ENCODE measurements around the gene UBR1.
A peak's percentile ranks its signal among the peaks of the same experiment; 100 is the strongest.
"Not testable (repeated sequence)": the region's sequence is repeated elsewhere in the genome, so short reads cannot be mapped to it uniquely, and the experiment has no call there.

UBR1 gene

DNA sequence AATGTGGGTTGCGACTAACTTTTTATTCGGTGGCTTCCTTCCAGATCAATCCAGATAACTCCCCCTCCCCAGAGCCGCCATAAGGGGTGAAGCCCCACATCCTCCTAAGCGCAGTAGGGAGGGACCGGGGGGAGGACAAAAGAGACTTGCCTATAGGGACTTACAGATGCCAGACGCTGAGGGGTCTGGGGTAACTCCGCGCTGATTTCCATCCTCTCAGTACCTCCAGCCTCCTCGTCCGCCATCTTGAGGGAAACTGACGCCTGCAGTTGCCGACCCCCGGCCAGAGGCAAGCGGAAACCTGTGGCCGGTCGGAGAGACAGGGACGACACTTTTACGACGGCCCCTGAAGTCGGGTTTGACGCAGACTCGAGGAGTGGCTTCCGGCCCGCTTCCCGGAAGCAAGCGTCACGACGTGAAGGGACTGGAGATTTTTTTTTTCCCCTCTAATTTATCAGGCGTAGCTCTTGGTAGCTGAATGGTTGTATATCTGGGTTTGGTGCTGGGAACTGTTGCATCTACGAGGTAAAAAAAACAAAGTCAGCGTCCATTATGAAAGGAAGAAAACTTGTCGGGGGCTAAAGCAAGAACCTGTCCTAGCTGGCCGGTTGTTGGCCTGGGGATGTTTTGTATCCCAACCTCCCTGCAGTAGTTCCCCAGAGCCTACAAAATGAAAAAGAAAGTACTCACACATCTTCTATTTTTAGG, at the start of gene UBR1:
Gene UBR1 (minus strand): TSS at position 261 of the 708 bp plus-strand sequence. CDS start 16 bp downstream, at position 245.
- peak; percentile 69 to 80 for DNase-seq (ENCODE audit: low read depth in 1 of 2, low spot score in 1 of 2)

DNA sequence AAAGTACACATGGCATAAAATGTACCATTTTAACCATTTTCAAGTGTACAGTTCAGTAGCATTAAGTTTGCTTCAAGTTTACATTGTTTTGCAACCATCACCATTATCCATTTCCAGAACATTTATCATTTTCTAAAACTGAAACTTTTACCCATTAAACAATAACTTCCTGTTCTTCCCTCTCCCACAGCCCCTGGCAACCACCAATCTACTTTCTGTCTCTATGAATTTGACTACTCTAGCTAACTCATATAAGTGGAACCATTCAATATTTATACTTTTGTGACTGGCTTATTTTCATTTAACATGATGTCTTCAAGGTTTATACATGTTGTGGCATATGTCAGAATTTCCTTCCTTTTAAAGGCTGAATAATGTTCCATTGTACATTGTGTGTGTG, 47.4 kb upstream of the UBR1 start:
- DNase-seq (ENCODE audit: low read depth in 1 of 2, low spot score in 1 of 2): no peak

DNA sequence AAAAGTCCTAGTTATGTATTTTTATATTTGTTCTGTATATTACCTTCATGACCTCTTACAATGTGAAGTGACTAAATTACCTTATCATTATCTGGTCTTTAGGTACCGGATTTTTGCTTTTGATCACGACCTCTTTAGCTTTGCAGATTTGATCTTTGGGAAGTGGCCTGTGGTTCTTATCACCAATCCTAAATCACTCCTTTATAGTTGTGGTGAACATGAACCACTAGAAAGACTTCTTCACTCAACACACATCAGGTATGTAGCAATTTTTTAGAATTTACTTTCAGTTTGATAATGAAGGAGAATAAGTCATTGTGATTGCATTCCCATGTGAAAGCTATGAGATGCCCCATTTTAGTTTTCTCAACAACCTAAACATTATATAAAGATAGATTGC, 45.9 kb upstream of the UBR1 start:
- DNase-seq (ENCODE audit: low read depth in 1 of 2, low spot score in 1 of 2): no peak

DNA sequence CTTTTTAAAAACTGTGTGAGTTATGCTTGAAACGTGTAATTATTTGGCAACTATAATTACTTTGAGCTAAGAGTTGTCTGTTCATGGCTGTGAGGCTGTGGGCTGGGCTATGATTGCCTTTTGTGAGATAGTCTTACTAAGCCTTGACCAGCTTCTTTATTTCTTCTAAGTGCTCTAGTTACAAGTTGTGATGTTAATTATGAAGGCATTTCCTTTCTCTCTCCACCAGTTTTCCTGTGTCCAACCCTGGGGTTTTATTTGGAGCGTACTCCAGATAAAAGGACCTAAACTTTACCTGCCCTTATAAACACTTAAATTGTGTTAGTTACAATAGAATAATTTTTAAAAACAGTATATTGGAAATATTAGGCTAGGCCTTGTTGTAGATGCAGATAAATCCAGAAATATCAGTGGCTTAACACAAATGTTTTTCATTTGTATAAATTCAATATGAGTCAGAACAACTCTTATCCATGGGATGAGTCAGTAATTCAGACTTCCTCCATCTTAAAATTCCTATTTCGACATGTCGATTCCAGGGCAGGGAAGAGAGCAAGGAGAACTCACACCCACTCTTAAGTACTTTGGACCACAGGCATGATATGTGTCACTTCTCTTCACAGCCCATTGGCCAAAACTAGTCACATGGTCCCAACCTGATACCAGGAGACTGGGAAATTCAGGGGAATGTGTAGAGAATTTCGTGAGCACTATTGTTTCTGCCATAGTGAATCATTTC, 44.5 kb upstream of the UBR1 start:
- no peak for DNase-seq (ENCODE audit: low read depth in 1 of 2, low spot score in 1 of 2)

GRCh38 chr15:43146184-43146583, 40.3 kb upstream of the UBR1 start:
- no peak for DNase-seq (ENCODE audit: low read depth in 1 of 2, low spot score in 1 of 2)

- no peak for DNase-seq (ENCODE audit: low read depth in 1 of 2, low spot score in 1 of 2)
Observed at GRCh38 chr15:43144512-43144911, 38.7 kb upstream of the UBR1 start.

DNA sequence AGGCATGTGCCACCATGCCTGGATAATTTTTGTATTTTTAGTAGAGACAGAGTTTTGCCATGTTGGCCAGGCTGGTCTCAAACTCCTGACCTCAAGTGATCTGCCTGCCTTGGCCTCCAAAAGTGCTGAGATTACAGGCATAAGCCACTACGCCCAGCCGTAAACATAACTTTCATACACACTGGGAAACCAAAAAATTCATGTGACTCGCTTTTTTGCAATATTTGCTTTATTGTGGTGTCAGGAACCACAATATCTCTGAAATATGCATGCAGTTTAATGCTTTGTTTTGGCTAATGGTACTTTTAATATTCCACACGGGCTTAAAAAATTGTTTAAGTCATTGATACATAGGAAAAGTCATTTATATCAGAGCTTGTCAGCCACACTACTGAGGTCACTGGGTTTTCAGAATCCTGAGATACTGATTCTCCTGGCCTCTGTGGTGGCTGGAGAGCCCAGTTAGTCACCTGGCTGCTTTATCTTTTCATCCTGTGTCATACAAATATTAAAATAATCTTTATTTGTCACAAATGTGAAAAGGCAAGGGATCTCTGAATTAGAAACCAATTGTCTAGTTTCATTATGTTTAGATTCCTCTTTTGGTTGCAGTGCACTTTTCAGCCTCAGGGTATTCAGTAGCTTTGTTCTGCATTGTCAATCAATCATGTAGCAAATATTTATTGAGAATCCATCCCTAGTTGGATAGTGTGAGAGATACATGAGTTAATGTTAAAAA, 37.5 kb upstream of the UBR1 start:
- DNase-seq (ENCODE audit: low read depth in 1 of 2, low spot score in 1 of 2): no peak

DNA sequence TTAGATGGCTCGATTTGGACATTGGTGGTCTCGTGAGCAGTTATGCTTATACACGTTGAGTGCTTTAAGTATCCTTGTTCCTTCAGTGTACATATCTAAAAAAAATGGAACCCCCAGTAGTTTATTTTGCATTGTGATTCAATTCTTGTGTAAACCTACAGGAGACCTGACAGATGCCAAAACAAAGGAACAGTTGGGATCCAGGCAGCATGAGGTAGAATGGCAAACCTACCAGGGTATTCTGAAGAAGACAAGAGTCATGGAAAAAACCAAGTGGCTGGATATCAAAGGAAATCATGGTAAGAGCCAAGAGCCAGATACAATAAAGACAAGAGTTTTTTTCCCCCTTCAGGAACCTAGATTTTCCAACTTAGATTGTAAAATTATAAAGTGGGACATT, 29.5 kb upstream of the UBR1 start:
- DNase-seq (ENCODE audit: low read depth in 1 of 2, low spot score in 1 of 2): no peak

DNA sequence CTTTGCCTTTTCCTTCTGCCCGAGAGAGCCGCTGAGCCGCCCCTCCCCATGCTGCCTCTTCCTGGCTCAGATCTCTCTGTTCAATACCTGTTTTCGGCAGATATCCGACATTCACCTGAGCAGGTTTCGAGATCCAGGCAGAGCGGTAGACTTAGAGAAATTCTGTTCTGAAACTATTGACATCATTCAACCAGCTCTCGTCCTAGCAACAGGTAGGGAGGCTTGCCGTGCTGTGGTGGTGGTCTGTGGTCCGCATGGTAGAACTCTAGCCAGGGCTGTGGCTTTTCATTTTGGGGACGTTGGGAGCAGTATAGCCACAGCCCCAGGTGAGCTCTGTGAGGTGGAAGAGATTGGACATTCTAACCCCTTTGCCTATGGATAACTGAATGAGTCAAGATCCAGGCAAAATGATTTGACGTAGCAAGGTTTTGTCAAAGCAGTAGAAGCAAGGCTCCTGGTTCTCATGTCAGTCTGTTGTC, 28.4 kb upstream of the UBR1 start:
- DNase-seq (ENCODE audit: low read depth in 1 of 2, low spot score in 1 of 2): no peak

DNA sequence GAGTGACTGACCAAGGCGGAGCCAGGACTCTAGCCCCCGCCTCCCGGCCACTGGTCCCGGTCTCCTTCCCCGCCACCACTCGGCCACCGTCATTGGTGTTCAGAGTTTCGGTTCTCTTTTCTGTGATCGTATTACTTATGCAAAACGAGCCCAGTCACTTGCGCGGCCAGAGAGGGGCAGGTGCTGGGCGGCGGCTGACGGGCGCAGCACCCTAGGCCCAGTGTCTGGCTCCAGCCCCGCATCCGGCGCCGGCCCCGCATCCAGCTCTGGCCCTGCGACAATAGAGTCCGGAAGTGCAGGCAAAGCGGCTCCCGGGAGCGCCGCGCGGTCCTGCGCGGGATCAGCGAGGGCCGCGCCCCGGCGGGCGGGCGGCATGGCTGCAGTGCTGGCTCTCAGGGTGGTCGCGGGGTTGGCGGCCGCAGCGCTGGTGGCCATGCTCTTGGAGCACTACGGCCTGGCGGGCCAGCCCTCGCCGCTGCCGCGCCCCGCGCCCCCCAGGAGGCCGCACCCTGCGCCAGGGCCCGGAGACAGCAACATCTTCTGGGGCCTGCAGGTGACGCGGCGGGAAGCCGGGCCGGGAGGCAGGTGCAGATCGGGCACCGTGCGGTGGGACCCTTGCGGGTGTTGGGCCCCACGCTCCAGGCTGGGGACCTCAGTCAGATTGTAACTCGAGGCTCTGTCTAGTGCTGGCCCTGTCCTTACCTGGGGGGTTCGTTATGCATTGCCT, 27.8 kb upstream of the UBR1 start, which contains the start of gene TMEM62:
Gene TMEM62 (plus strand): TSS at position 157 of the 727 bp plus-strand sequence. CDS start 217 bp downstream, at position 374.
- DNase-seq (ENCODE audit: low read depth in 1 of 2, low spot score in 1 of 2): peak; percentile 15 to 38

DNA sequence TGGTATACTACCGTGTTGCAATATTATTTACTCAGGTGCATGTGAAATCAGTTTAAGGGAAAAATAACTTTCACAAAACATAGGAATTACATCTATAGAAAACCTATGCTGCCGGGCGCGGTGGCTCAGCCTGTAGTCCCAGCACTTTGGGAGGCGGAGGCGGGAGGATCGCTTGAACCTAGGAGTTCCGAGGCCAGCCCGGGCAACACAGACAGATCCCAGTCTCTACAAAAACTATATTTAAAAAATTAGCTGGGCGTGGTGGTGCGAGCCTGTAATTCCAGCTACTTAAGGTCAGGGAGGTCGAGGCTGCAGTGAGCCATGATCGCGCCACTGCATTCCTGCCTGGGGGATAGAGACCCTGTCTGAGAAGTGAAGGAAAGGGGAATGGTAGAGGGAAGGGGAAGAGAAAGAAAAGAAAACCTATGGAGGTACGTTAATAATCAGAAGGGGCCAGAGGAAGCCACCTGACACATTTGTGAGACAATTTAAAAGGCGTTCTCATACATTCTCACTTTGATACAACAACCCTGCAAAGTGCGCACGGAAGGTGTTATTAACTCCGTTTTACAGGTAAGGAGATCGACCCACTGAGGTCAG, 27.1 kb upstream of the UBR1 start:
- DNase-seq (ENCODE audit: low read depth in 1 of 2, low spot score in 1 of 2): no peak

DNA sequence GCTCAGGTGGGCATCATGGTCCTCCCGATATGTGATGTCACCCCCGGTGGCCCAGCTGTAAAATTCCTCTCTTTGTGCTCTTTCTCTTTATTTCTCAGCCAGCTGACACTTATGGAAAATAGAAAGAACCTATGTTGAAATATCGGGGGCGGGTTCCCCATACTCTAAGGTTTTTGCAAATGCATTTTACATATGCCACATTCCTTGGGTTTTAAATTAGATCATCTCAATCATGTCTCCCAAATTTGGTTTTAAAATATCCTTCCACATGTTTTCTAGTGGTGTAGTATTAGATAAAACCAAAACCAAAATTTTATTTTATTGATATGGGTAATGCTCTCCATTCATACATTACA, 23.1 kb upstream of the UBR1 start:
- no peak for DNase-seq (ENCODE audit: low read depth in 1 of 2, low spot score in 1 of 2)

DNA sequence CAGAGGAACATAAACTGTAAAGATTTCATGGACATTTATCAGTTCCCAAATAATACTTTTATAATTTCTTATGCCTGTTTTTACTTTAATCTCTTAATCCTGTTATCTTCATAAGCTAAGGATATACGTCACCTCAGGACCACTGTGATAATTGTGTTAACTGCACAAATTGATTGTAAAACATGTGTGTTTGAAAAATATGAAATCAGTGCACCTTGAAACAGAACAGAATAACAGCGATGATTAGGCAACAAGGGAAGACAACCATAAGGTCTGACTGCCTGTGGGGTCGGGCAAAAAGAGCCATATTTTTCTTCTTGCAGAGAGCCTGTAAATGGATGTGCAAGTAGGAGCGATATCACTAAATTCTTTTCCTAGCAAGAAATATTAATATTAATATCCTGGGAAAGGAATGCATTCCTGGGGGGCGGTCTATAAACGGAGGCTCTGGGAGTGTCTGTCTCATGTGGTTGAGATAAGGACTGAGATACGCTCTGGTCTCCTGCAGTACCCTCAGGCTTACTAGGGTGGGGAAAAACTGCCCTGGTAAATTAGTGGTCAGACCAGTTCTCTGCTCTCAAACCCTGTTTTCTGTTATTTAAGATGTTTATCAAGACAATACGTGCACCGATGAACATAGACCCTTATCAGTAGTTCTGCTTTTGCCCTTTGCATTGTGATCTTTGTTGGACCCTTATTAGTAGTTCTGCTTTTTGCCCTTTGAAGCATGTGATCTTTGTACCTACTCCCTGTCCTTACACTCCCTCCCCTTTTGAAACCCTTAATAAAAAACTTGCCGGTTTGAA, 22.5 kb upstream of the UBR1 start:
- not testable (repeated sequence) for DNase-seq (ENCODE audit: low read depth in 1 of 2, low spot score in 1 of 2)

DNA sequence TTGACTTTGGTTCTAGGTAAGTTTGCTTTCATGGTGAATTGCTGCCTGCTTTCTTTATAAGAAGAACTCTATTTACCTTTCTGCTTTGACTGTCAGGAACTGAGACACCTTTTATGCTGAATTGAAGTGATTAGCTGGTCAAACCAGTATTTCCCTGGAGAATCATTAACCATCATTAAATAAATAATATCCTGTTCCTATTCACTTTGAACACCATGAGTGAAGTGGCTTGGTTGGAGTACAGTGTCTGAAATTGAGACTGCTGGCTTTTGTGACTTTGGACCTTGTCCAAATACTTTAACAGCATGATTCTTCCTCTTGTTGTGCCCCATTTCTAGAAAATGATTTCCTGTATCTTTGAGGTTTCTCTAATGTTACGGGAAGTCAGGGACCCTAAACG, 21.9 kb upstream of the UBR1 start:
- DNase-seq (ENCODE audit: low read depth in 1 of 2, low spot score in 1 of 2): no peak

GRCh38 chr15:43126356-43126755, 20.5 kb upstream of the UBR1 start:
- DNase-seq (ENCODE audit: low read depth in 1 of 2, low spot score in 1 of 2): no peak

DNA sequence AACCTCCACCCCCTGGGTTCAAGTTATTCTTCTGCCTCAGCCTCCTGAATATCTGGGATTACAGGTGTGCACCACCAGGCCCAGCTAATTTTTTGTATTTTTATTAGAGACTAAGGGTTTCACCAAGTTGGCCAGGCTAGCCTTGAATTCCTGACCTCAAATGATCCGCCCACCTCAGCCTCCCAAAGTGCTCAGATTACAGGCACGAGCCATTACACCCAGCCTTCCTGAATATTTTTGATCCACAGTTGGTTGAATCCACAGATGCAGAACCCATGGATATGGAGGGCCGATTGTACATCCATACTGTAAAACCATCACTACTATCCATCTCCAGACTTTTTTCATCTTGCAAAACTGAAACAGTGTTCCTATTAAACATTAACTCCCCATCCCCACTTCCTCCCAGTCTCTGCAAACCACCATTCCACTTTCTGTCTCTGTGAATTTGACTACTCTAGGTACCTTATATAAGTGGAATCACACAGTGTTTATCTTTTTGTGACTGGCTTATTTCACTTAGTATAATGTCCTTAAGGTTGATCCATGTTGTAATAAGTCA, 19.3 kb upstream of the UBR1 start:
- DNase-seq (ENCODE audit: low read depth in 1 of 2, low spot score in 1 of 2): no peak

GRCh38 chr15:43121863-43122262, 16.0 kb upstream of the UBR1 start:
- DNase-seq (ENCODE audit: low read depth in 1 of 2, low spot score in 1 of 2): no peak

- no peak for DNase-seq (ENCODE audit: low read depth in 1 of 2, low spot score in 1 of 2)
Observed at GRCh38 chr15:43118829-43119228, 13.0 kb upstream of the UBR1 start.

GRCh38 chr15:43118286-43118685, 12.4 kb upstream of the UBR1 start:
- DNase-seq (ENCODE audit: low read depth in 1 of 2, low spot score in 1 of 2): no peak

DNA sequence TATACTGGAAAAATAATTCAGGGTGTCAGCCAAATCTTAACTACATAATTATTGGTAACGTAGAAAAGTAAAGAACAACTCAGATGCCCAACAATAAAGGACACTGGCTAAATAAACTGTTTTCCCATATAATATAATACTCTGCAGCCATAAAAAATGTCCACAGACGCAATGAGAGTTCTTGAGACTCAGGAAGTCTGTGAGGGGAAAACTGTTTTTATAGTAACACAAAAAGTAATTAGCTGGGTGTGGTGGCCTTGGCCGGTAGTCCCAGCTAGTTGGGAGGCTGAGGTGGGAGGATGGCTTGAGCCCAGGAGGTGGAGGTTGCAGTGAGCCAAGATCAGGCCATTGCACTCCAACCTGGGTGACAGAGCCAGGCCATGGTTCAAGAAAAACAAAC, 5.5 kb upstream of the UBR1 start:
- no peak for DNase-seq (ENCODE audit: low read depth in 1 of 2, low spot score in 1 of 2)
